ENCODE measurements around the gene EFCAB7. TPM values are rescaled to one million over a fixed set of nuclear protein-coding genes. Genes with fewer than 3 reads are reported as not detected.

Gene EFCAB7
- total and polyA plus RNA-seq, 2 of the 13 experiments (the other 11 are each of a cell fraction or from before 2014, with no cell fraction given): 1.7 to 5.4 TPM

GRCh38 chr1:63592536-63593302, 69.4 kb downstream of the EFCAB7 start (continued):
- TF ChIP-seq ZNF816 (CRISPR knock-in tag; IDR thresholded peaks at IDR 0.05; ENCODE audit: borderline replicate concordance) (no peak), ZFP36 (IDR thresholded peaks at IDR 0.05; ENCODE audit: borderline replicate concordance, low read depth, low read length, partially characterized antibody) (no peak), BCL6 (CRISPR knock-in tag; IDR thresholded peaks at IDR 0.05) (no peak), HOXA5 (CRISPR knock-in tag; IDR thresholded peaks at IDR 0.05) (no peak)

- Histone ChIP-seq H3K79me2 (ENCODE audit: insufficient read depth, low read length) (peaks cover 44% of the 10 kb centered on the region), H3K27ac (ENCODE audit: extremely low read length, insufficient read depth, low read length) (peak within 1 kb of the TSS; percentile 94), H3K9ac (ENCODE audit: insufficient read depth, low read depth, low read length) (peak within 1 kb of the TSS; percentile 89), H3K4me1 (ENCODE audit: insufficient read depth, low read length) (peaks cover 68% of the 10 kb centered on the region), H2AFZ (ENCODE audit: low read length) (no peak within 1 kb of the TSS), H3K27me3 (ENCODE audit: control insufficient read depth in 1 of 2, insufficient read depth in 2 of 2, low read length in 2 of 2) (peaks cover 0 to 3% of the 10 kb centered on the region in 2 experiments; a peak in 1 of 5 replicates), H3K4me2 (ENCODE audit: low read depth, low read length) (peak within 1 kb of the TSS; percentile 76), H3K4me3 (replicated peaks in 1 of 3; ENCODE audit: insufficient read depth in 1 of 3, low read depth in 2 of 3, low read length in 3 of 3) (peak within 1 kb of the TSS; percentile 93 to 96 (median 93)), H3K9me3 (ENCODE audit: low read length) (no peaks in the 10 kb centered on the region), H4K20me1 (ENCODE audit: insufficient read depth, low read length) (no peaks in the 10 kb centered on the region; the same call in 1 of the 2 replicates), H3K36me3 (replicated peaks in 1 of 2; ENCODE audit: control insufficient read depth in 1 of 2, insufficient read depth in 2 of 2, low read length in 2 of 2) (no peaks in the 10 kb centered on the region; a peak in 1 of 5 replicates)
- 2% methylated on average over 18 of the region's 64 CpGs for WGBS (ENCODE audit: low lambda C conversion rate)
- FAIRE-seq: no peak
- CTCF ChIA-PET (ENCODE audit: low intra/inter-chr PET ratio, low total read pairs): no interaction called here
- peak; percentile 93 for ATAC-seq
- in situ Hi-C loops (cut with HindIII; ENCODE audit: extremely low pct_ligation_motif_present, low pct_unique_long_range_greater_than_20kb) (no loop called here), intact Hi-C loops (cut with micrococcal nuclease; ENCODE audit: unreplicated experiment) (no loop called here)
- BruUV-seq (replicated peaks): no TSS peak
- POLR2A ChIA-PET: interaction anchor here (0.8 kb wide), 1 partner anchor 1153 kb away, joined by 3 read pairs; no protein-coding TSS in a partner anchor
- peak; percentile 49 for DNase-seq (ENCODE audit: low spot score)
- TF ChIP-seq IKZF5 (CRISPR knock-in tag; IDR thresholded peaks at IDR 0.05): peak; percentile 43
- TF ChIP-seq NFKB2 (CRISPR knock-in tag; IDR thresholded peaks at IDR 0.05; ENCODE audit: borderline replicate concordance): no peak; the same call in 1 of the 2 replicates
- TF ChIP-seq THAP9 (CRISPR knock-in tag; IDR thresholded peaks at IDR 0.05; ENCODE audit: borderline replicate concordance): no peak; the same call in 1 of the 2 replicates
- TF ChIP-seq ATF3 (CRISPR knock-in tag; IDR thresholded peaks at IDR 0.05): peak; percentile 44; the same call in 1 of the 2 replicates
- peak; percentile 64; the same call in 1 of the 2 replicates for TF ChIP-seq ZBTB2 (CRISPR knock-in tag; IDR thresholded peaks at IDR 0.05; ENCODE audit: low read depth)
- peak; percentile 57; the same call in 1 of the 2 replicates for TF ChIP-seq BORCS8-MEF2B (CRISPR knock-in tag; IDR thresholded peaks at IDR 0.05)
- 0 out of 2 replicates have a peak, but pooled peaks have one; percentile 19 for TF ChIP-seq FOXK1 (CRISPR knock-in tag; IDR thresholded peaks at IDR 0.05; ENCODE audit: borderline replicate concordance, low read depth)
- 0 out of 2 replicates have a peak, but pooled peaks have one; percentile 28 for TF ChIP-seq BCL3 (CRISPR knock-in tag; IDR thresholded peaks at IDR 0.05)
- TF ChIP-seq RXRB (CRISPR knock-in tag; IDR thresholded peaks at IDR 0.05; ENCODE audit: borderline replicate concordance): 0 out of 2 replicates have a peak, but pooled peaks have one; percentile 24
Measured at GRCh38 chr1:63593303-63593885, 70.1 kb downstream of the EFCAB7 start, which contains the start of gene PGM1. TSS of gene PGM1 (plus strand) at chr1:63593411. CDS start at chr1:63593489, 78 bp downstream.
